ENCODE results near the gene ZNRF3. TPM values are rescaled to one million over a fixed set of nuclear protein-coding genes. Genes with fewer than 3 reads are reported as not detected.

Gene ZNRF3
- total RNA-seq, 4 donors from 2014 or later, result 1.7 to 8.1 (median 4.8) TPM

- no peak for TF ChIP-seq CTCF (IDR thresholded peaks at IDR 0.05; ENCODE audit: low read depth)
These were observed 28.7 kb downstream of the ZNRF3 start for GRCh38 chr22:28911777-28912669.

GRCh38 chr22:28914201-28914600 is 30.8 kb downstream of the ZNRF3 start:
- TF ChIP-seq CTCF (IDR thresholded peaks at IDR 0.05; ENCODE audit: low read depth), result no peak

- TF ChIP-seq CTCF (IDR thresholded peaks at IDR 0.05; ENCODE audit: low read depth), result no peak
These were observed 32.6 kb downstream of the ZNRF3 start for GRCh38 chr22:28915969-28916368.

DNA sequence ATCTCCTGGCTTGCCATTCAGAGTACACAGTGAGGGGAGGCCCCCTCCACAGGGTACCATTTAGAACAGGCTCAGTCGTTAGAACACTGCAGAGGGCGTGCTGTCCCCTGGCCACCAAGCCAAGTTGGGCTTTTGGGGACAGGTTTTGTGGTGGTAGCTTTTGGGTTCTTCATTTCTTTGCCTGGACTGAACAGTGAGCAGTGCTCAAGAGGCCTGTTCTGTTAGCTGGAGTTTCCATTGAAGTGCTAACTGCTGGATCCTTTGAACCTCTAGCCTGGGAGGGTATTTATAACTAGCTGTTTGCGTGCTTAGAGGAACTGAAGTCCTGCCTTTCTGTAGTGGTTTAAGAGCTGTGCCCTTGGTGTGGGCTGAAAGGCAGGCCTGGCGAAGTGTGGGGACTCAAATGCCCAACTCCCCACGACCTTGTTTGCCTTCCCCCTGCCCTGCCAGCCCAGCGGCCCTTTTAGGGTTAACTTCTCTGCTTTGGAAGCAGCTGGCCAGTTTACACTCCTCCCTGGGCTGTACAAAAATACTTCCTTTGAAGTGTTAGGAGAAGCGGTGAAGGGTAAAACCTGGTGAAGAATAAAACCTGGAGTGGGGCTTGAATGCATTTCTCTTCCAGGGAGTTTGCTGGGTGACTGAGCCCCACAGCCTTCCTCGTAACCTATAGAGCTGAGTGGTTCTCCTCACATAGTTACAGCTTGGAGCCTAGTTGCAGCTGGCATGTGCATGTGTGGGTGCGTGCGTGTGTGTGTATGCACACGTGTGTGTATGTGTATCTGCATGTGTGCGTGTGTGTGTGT is 34.6 kb downstream of the ZNRF3 start:
- no peak for TF ChIP-seq CTCF (IDR thresholded peaks at IDR 0.05; ENCODE audit: low read depth)

DNA sequence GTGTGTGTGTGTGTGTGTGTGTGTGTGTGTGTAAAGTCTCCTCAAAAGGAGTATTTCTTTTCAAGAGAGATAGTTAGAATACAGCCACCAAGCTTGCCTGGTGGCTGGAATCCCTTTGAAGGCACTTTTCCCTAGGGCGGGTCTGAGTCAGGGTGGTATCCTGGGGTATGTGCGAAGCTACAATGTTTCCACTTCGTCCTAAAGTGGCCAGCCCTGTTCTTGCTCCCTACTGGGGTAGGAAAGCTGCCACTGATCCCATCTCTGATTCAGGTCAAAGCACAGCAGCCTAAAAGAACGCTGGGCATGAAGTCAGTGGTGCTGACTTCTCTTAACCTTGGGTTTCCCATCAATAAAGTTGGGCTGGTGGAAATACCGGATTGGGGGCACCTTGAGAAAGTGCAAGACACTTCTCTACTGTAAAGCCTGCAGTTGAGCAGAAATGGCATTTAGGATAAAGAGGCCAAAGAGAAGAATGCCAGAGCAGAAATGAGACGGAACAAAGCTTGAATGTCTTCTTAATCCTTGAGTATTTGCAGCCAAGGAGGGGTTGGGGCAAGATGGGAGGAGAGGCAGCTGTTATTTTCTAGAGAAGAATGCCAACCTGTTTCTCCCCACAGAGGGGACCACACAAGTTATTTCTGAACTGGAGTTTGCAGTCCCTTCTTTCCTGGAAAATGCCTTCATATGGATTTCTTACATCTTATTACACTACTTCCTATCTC is 35.3 kb downstream of the ZNRF3 start:
- TF ChIP-seq CTCF (IDR thresholded peaks at IDR 0.05; ENCODE audit: low read depth), result no peak

GRCh38 chr22:28920757-28921584 is 37.6 kb downstream of the ZNRF3 start:
- no peak for TF ChIP-seq CTCF (IDR thresholded peaks at IDR 0.05; ENCODE audit: low read depth)
